Tibial nerve (tissue), 3 donors: ENCODE data around the gene STK17A.

Experiments used
- CTCF ChIP-seq, 5 experiments: fragments of 200-600 bp in 3 of 5; fragments of 450-650 bp in 2 of 5; sonication (generic) in 3 of 5; IDR thresholded peaks; one replicate each; pipeline ENCODE4 v1.5.1; 2016 to 2019; ENCODE audit warnings: antibody characterized with exemption in 5 of 5, mild to moderate bottlenecking in 3 of 5, moderate library complexity in 2 of 5
- POLR2A ChIP-seq, 2 donors: fragments of 450-650 bp; IDR thresholded peaks; one replicate each; pipeline ENCODE4 v1.6.1; 2017; ENCODE audit warnings: antibody characterized with exemption in 2 of 2, mild to moderate bottlenecking in 2 of 2, moderate library complexity in 2 of 2

- no peak for TF ChIP-seq CTCF (IDR thresholded peaks at IDR 0.05)
- TF ChIP-seq POLR2A (IDR thresholded peaks at IDR 0.05), result no peak
These were observed 10.3 kb upstream of the STK17A start for GRCh38 chr7:43572516-43573049.
